ENCODE data around the gene TANGO2. TPM values are rescaled to one million over a fixed set of nuclear protein-coding genes. Genes with fewer than 3 reads are reported as not detected.

TANGO2 gene
- polyA plus RNA-seq, 3 donors = 11.1 to 30.9 (median 20.5) TPM

- 90 to 94% (median 94%) methylated on average over 12 of the region's 12 CpGs for WGBS, 3 donors
- H3K27ac ChIP-seq (ENCODE audit: low read depth, low read length) = no peak overlapping the region
These were observed 81.4 kb downstream of the TANGO2 start for GRCh38 chr22:20102203-20102780.

- no peak overlapping the region for H3K27ac ChIP-seq (ENCODE audit: low read depth, low read length)
- WGBS, 3 donors = 94 to 99% (median 97%) methylated on average over 7 of the region's 7 CpGs
These were observed 84.7 kb downstream of the TANGO2 start for GRCh38 chr22:20105456-20106204.

- H3K27ac ChIP-seq (ENCODE audit: low read depth, low read length) = no peak overlapping the region
- 88 to 91% (median 90%) methylated on average over 20 of the region's 20 CpGs for WGBS, 3 donors
These were observed 85.4 kb downstream of the TANGO2 start for GRCh38 chr22:20106205-20106848.

- WGBS, 3 donors = 94 to 96% (median 95%) methylated on average over 10 of the region's 10 CpGs
- H3K27ac ChIP-seq (ENCODE audit: low read depth, low read length) = no peak overlapping the region
These were observed 85.9 kb downstream of the TANGO2 start for GRCh38 chr22:20106849-20107237.

GRCh38 chr22:20107471-20107901, 86.6 kb downstream of the TANGO2 start:
- 92 to 98% (median 94%) methylated on average over 7 of the region's 7 CpGs for WGBS, 3 donors
- no peak overlapping the region for H3K27ac ChIP-seq (ENCODE audit: low read depth, low read length)

GRCh38 chr22:20107951-20108756, 87.2 kb downstream of the TANGO2 start:
- 78 to 88% (median 88%) methylated on average over 13 of the region's 13 CpGs for WGBS, 3 donors
- no peak overlapping the region for H3K27ac ChIP-seq (ENCODE audit: low read depth, low read length)

GRCh38 chr22:20108757-20109230, 87.9 kb downstream of the TANGO2 start:
- no peak overlapping the region for H3K27ac ChIP-seq (ENCODE audit: low read depth, low read length)
- WGBS, 3 donors = 89 to 91% (median 90%) methylated on average over 12 of the region's 12 CpGs

- H3K27ac ChIP-seq (ENCODE audit: low read depth, low read length) = no peak overlapping the region
- WGBS, 3 donors = 86% methylated on average over 23 of the region's 23 CpGs
These were observed 88.8 kb downstream of the TANGO2 start for GRCh38 chr22:20109411-20110358.

- 87 to 92% (median 91%) methylated on average over 9 of the region's 9 CpGs for WGBS, 3 donors
- H3K27ac ChIP-seq (ENCODE audit: low read depth, low read length) = no peak overlapping the region
These were observed 89.6 kb downstream of the TANGO2 start for GRCh38 chr22:20110359-20110985.

- no peak overlapping the region for H3K27ac ChIP-seq (ENCODE audit: low read depth, low read length)
- 51 to 65% (median 62%) methylated on average over 14 of the region's 14 CpGs for WGBS, 3 donors
These were observed 90.3 kb downstream of the TANGO2 start for GRCh38 chr22:20111045-20111688.

GRCh38 chr22:20111689-20112622, 91.0 kb downstream of the TANGO2 start:
- 38 to 82% (median 80%) methylated on average over 6 to 7 of the region's 7 CpGs for WGBS, 3 donors
- H3K27ac ChIP-seq (ENCODE audit: low read depth, low read length) = no peak overlapping the region

GRCh38 chr22:20112623-20113511, 92.0 kb downstream of the TANGO2 start:
- WGBS, 3 donors = 74 to 86% (median 81%) methylated on average over 26 of the region's 26 CpGs
- H3K27ac ChIP-seq (ENCODE audit: low read depth, low read length) = no peak overlapping the region

GRCh38 chr22:20113551-20114310, 92.8 kb downstream of the TANGO2 start:
- 87 to 92% (median 87%) methylated on average over 19 of the region's 19 CpGs for WGBS, 3 donors
- no peak overlapping the region for H3K27ac ChIP-seq (ENCODE audit: low read depth, low read length)
